Pancreas (tissue), 10 donors: Measurements from ENCODE around the gene OLA1. TPM values are rescaled to one million over a fixed set of nuclear protein-coding genes. Genes with fewer than 3 reads are reported as not detected.
A peak's percentile ranks its signal among the peaks of the same experiment; 100 is the strongest.
"Not testable (repeated sequence)": the region's sequence is repeated elsewhere in the genome, so short reads cannot be mapped to it uniquely, and the experiment has no call there.

Source experiments
- ATAC-seq, 4 donors: fragments of 200-7000 bp; cut with Tn5 transposase; one replicate each; pipeline versions ENCODE4 v1.8.0 to v1.9.1; 2020; ENCODE audit warnings: mild to moderate bottlenecking in 4 of 4, moderate library complexity in 4 of 4
- DNase-seq, 6 donors: peaks; one replicate each; pipeline ENCODE4 v3.0.0-alpha.2; 2020
- FAIRE-seq: peaks from 2 replicates; lab custom pipeline; 2012; peaks lifted over from hg19 to GRCh38; lab: Jason Lieb, UNC
- H3K27ac ChIP-seq, 4 donors: fragments of 200-600 bp; sonication (generic); 1 replicate in 3 of 4; 2 replicates in 1 of 4; pipeline versions ENCODE4 v1.5.0 to v1.8.0; 2020
- H3K27me3 ChIP-seq, 4 donors: fragments of 200-600 bp; one replicate each; pipeline ENCODE4 v1.8.0; 2021
- H3K36me3 ChIP-seq, 3 donors: fragments of 200-600 bp; sonication (generic) in 1 of 3; one replicate each; pipeline versions ENCODE4 v1.5.0 to v1.8.0; 2020 to 2021
- H3K4me1 ChIP-seq, 3 donors: fragments of 200-600 bp; one replicate each; pipeline ENCODE4 v1.8.0; 2021
- H3K4me3 ChIP-seq, 4 donors: fragments of 200-600 bp; sonication (generic) in 2 of 4; one replicate each; pipeline versions ENCODE4 v1.5.0 to v1.8.0; 2020 to 2021
- H3K9me3 ChIP-seq, 4 donors: fragments of 200-600 bp; one replicate each; pipeline ENCODE4 v1.8.0; 2021
- WGBS, 2 donors: extraction: QIAGEN DNeasy Blood & Tissue Kit; methylation state at CpG; one replicate each; pipeline ENCODE4 v1.1.7; 2013; 5-methylcytosine and 5-hydroxymethylcytosine counted together
- intact Hi-C, 3 donors: fragments of 100-400 bp; cut with DNase I; formaldehyde crosslinking; loops; one replicate each; pipeline versions ENCODE4 v1.11.1 to v1.14.2; 2022
- polyA plus RNA-seq, 2 donors: library from polyadenylated mRNA; stranded (reverse); fragments of 200-250 nt; gene quantifications; one replicate each; pipeline ENCODE4 v1.2.3, GENCODE V29; 2013
- total RNA-seq, 6 donors: library from RNA; stranded (reverse); fragmentation: NEBNext Ultra II Directional in 4 of 6; extraction: Animal tissue kit (Norgen Biotek cat#: 25700) in 4 of 6; gene quantifications; one replicate each; pipeline versions ENCODE4 v1.2.1 to v1.2.4, GENCODE V29; 2021 to 2023
- TF ChIP-seq, protein P1 (sequence below), 4 donors: fragments of 200-600 bp; sonication (generic) in 3 of 4; IDR thresholded peaks; one replicate each; pipeline versions ENCODE4 v1.5.0 to v1.8.0; 2021; ENCODE audit warnings: antibody characterized with exemption in 4 of 4
- donor health status: healthy with polysubstance abuse.
- donor health status: DM: no; HTN: no; CAD: no; lungs with moderate emphysema.
- donor health status: DM: no; HTN: no; CAD: no.
- donor health status: control.
- donor health status: control.
- donor health status: Bipolar disorder and iron deficiency.
- donor health status: DM: yes; HTN: yes; CAD: no.
- donor health status: DM: no; HTN: no; CAD: no.
- donor health status: DM: no; HTN: no; CAD: no.
- donor health status: DM: yes; HTN: yes; CAD: no.

The OLA1 gene
- total and polyA plus RNA-seq, 8 donors = 29.1 to 55.8 (median 43.1) TPM

GRCh38 chr2:174246944-174247381 lies 1.4 kb downstream of the OLA1 start:
- 31 to 40% methylated on average over 18 of the region's 18 CpGs for WGBS, 2 donors

DNA sequence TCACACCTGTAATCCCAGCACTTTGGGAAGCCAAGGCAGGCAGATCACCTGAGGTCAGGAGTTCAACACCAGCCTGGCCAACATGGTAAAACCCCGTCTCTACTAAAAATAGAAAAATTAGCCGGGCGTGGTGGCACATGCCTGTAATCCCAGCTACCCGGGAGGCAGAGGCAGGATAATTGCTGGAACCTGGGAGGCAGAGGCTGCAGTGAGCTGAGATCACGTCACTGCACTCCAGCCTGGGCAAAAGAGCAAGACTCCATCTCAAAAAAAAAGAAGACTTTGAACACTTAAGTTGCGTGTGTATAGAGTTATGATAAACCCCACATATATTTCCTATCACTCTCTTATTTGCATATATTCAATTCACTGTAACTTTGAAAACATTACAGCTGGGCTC lies 2.7 kb downstream of the OLA1 start:
- ATAC-seq = not testable (repeated sequence)

More at GRCh38 chr2:174246944-174247381, 1.4 kb downstream of the OLA1 start:
- peaks cover 5 to 11% (median 8%) of the 10 kb centered on the region in 3 donors for H3K4me1 ChIP-seq
- H3K9me3 ChIP-seq = no peaks in the 10 kb centered on the region
- peak overlapping the region in 1 of 4 donors; percentile 73 for H3K27ac ChIP-seq
- DNase-seq (peak in 2 of 6 donors; percentile 12 to 13), FAIRE-seq (no peak), ATAC-seq (no peak)
- no peaks in the 10 kb centered on the region for H3K27me3 ChIP-seq
- H3K36me3 ChIP-seq = peaks cover 0 to 4% (median 0%) of the 10 kb centered on the region in 3 donors
- H3K4me3 ChIP-seq = peak overlapping the region in 3 of 4 donors; percentile 61 to 93 (median 75)
- TF ChIP-seq, protein P1, sequence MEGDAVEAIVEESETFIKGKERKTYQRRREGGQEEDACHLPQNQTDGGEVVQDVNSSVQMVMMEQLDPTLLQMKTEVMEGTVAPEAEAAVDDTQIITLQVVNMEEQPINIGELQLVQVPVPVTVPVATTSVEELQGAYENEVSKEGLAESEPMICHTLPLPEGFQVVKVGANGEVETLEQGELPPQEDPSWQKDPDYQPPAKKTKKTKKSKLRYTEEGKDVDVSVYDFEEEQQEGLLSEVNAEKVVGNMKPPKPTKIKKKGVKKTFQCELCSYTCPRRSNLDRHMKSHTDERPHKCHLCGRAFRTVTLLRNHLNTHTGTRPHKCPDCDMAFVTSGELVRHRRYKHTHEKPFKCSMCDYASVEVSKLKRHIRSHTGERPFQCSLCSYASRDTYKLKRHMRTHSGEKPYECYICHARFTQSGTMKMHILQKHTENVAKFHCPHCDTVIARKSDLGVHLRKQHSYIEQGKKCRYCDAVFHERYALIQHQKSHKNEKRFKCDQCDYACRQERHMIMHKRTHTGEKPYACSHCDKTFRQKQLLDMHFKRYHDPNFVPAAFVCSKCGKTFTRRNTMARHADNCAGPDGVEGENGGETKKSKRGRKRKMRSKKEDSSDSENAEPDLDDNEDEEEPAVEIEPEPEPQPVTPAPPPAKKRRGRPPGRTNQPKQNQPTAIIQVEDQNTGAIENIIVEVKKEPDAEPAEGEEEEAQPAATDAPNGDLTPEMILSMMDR (IDR thresholded peaks at IDR 0.05) = no peak
- intact Hi-C loops = no loop called here

GRCh38 chr2:174245065-174245464 lies 3.3 kb downstream of the OLA1 start:
- Histone ChIP-seq H3K9me3 (no peaks in the 10 kb centered on the region), H3K27me3 (no peaks in the 10 kb centered on the region), H3K4me3 (no peak overlapping the region), H3K27ac (no peak overlapping the region), H3K4me1 (peaks cover 5 to 11% (median 8%) of the 10 kb centered on the region in 3 donors), H3K36me3 (peaks cover 0 to 4% (median 0%) of the 10 kb centered on the region in 3 donors)
- FAIRE-seq (no peak), DNase-seq (no peak), ATAC-seq (no peak)
- intact Hi-C loops = no loop called here
- TF ChIP-seq, protein P1 (IDR thresholded peaks at IDR 0.05) = no peak
- WGBS, 2 donors = 91 to 93% methylated on average over 3 of the region's 3 CpGs

More for the DNA sequence above, 2.7 kb downstream of the OLA1 start:
- WGBS, 2 donors = 91 to 92% methylated on average over 6 of the region's 6 CpGs
- H3K27ac ChIP-seq, H3K4me3 ChIP-seq, H3K9me3 ChIP-seq, H3K36me3 ChIP-seq, FAIRE-seq, H3K27me3 ChIP-seq, DNase-seq, intact Hi-C loops: not testable (repeated sequence)
- H3K4me1 ChIP-seq = peaks cover 5 to 11% (median 8%) of the 10 kb centered on the region in 3 donors

GRCh38 chr2:174243812-174244211 lies 4.5 kb downstream of the OLA1 start:
- no peaks in the 10 kb centered on the region for H3K27me3 ChIP-seq
- WGBS, 2 donors = 88 to 92% methylated on average over 3 of the region's 3 CpGs
- H3K4me1 ChIP-seq = peaks cover 5 to 11% (median 8%) of the 10 kb centered on the region in 3 donors
- no peaks in the 10 kb centered on the region for H3K9me3 ChIP-seq
- intact Hi-C loops = no loop called here
- peaks cover 0 to 4% (median 0%) of the 10 kb centered on the region in 3 donors for H3K36me3 ChIP-seq
- no peak overlapping the region for H3K27ac ChIP-seq
- ATAC-seq = no peak
- no peak for DNase-seq
- FAIRE-seq = no peak
- H3K4me3 ChIP-seq = no peak overlapping the region
- TF ChIP-seq, protein P1 (IDR thresholded peaks at IDR 0.05) = no peak

DNA sequence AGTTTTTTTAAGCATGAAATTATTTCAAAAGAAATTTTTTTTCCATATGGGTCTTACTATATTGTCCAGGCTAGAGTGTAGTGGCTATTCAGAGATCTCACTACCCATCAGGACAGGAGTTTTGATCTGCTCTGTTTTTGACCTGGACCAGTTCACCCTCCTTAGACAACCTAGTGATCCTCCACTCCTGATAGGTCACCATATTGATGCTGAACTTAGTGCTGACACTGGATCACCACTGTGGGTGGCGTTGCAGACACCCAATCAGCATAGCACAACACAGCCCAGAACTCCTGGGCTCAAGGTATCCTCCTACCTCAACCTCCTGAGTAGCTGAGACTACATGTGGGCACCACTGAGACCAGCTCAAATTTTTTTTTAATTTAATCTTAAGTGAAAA lies 8.2 kb downstream of the OLA1 start:
- Histone ChIP-seq H3K4me3 (no peak overlapping the region), H3K27ac (no peak overlapping the region), H3K36me3 (no peaks in the 10 kb centered on the region), H3K9me3 (no peaks in the 10 kb centered on the region), H3K4me1 (no peaks in the 10 kb centered on the region), H3K27me3 (no peaks in the 10 kb centered on the region)
- DNase-seq (no peak), FAIRE-seq (no peak), ATAC-seq (no peak)
- intact Hi-C loops = no loop called here
- TF ChIP-seq, protein P1 (IDR thresholded peaks at IDR 0.05) = no peak
- WGBS, 2 donors = 97 to 100% methylated on average over 1 of the region's 1 CpG
